Measurements from ENCODE around the gene APLP2.

GRCh38 chr11:130024361-130024760 is 45.3 kb upstream of the APLP2 start:
- TF ChIP-seq, protein P1, sequence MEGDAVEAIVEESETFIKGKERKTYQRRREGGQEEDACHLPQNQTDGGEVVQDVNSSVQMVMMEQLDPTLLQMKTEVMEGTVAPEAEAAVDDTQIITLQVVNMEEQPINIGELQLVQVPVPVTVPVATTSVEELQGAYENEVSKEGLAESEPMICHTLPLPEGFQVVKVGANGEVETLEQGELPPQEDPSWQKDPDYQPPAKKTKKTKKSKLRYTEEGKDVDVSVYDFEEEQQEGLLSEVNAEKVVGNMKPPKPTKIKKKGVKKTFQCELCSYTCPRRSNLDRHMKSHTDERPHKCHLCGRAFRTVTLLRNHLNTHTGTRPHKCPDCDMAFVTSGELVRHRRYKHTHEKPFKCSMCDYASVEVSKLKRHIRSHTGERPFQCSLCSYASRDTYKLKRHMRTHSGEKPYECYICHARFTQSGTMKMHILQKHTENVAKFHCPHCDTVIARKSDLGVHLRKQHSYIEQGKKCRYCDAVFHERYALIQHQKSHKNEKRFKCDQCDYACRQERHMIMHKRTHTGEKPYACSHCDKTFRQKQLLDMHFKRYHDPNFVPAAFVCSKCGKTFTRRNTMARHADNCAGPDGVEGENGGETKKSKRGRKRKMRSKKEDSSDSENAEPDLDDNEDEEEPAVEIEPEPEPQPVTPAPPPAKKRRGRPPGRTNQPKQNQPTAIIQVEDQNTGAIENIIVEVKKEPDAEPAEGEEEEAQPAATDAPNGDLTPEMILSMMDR (IDR thresholded peaks at IDR 0.05): no peak
- no peak for TF ChIP-seq POLR2A (IDR thresholded peaks at IDR 0.05)
